ENCODE data around the gene IGFL2. TPM values are rescaled to one million over a fixed set of nuclear protein-coding genes. Genes with fewer than 3 reads are reported as not detected.
"Not testable (repeated sequence)": the region's sequence is repeated elsewhere in the genome, so short reads cannot be mapped to it uniquely, and the experiment has no call there.

Gene IGFL2
- total RNA-seq, 1 donor from 2014 or later = 0.85 TPM

GRCh38 chr19:46182476-46182875, 34.4 kb downstream of the IGFL2 start:
- DNase-seq (ENCODE audit: low spot score) = no peak
- intact Hi-C loops (cut with DNase I) = loop anchor here (10.0 kb wide), 1 partner anchor 98 kb away; no protein-coding TSS in a partner anchor
- ATAC-seq = no peak

GRCh38 chr19:46184775-46185710, 37.0 kb downstream of the IGFL2 start:
- intact Hi-C loops (cut with DNase I) = loop anchor here (10.0 kb wide), 1 partner anchor 100 kb away; no protein-coding TSS in a partner anchor
- ATAC-seq; DNase-seq (ENCODE audit: low spot score): not testable (repeated sequence)

GRCh38 chr19:46186101-46186716, 38.2 kb downstream of the IGFL2 start:
- ATAC-seq (no peak), DNase-seq (ENCODE audit: low spot score) (no peak)
- intact Hi-C loops (cut with DNase I) = loop anchor here (10.0 kb wide), 1 partner anchor 101 kb away; no protein-coding TSS in a partner anchor

GRCh38 chr19:46186717-46187101, 38.7 kb downstream of the IGFL2 start:
- no peak for ATAC-seq
- intact Hi-C loops (cut with DNase I) = loop anchor here (10.0 kb wide), 1 partner anchor 102 kb away; no protein-coding TSS in a partner anchor
- no peak for DNase-seq (ENCODE audit: low spot score)

GRCh38 chr19:46189971-46190888, 42.2 kb downstream of the IGFL2 start:
- ATAC-seq (no peak), DNase-seq (ENCODE audit: low spot score) (no peak)
- intact Hi-C loops (cut with DNase I) = loop anchor here (10.0 kb wide), 1 partner anchor 105 kb away; no protein-coding TSS in a partner anchor

GRCh38 chr19:46191356-46191755, 43.3 kb downstream of the IGFL2 start:
- ATAC-seq (no peak), DNase-seq (ENCODE audit: low spot score) (no peak)
- intact Hi-C loops (cut with DNase I) = no loop called here

GRCh38 chr19:46191972-46192371, 43.9 kb downstream of the IGFL2 start:
- no peak for DNase-seq (ENCODE audit: low spot score)
- ATAC-seq = no peak
- intact Hi-C loops (cut with DNase I) = no loop called here

GRCh38 chr19:46192626-46192991, 44.6 kb downstream of the IGFL2 start:
- intact Hi-C loops (cut with DNase I); ATAC-seq: not testable (repeated sequence)

GRCh38 chr19:46192992-46193650, 45.1 kb downstream of the IGFL2 start:
- ATAC-seq (no peak), DNase-seq (ENCODE audit: low spot score) (no peak)
- intact Hi-C loops (cut with DNase I) = no loop called here

More at GRCh38 chr19:46192626-46192991, 44.6 kb downstream of the IGFL2 start:
- not testable (repeated sequence) for DNase-seq (ENCODE audit: low spot score)

GRCh38 chr19:46193678-46194077, 45.6 kb downstream of the IGFL2 start:
- DNase-seq (ENCODE audit: low spot score) (no peak), ATAC-seq (no peak)
- intact Hi-C loops (cut with DNase I) = no loop called here

- intact Hi-C loops (cut with DNase I) = no loop called here
- DNase-seq (ENCODE audit: low spot score) = peak; percentile 18
These were observed 47.1 kb downstream of the IGFL2 start for GRCh38 chr19:46195104-46195503.

GRCh38 chr19:46195919-46196318, 47.9 kb downstream of the IGFL2 start:
- intact Hi-C loops (cut with DNase I); DNase-seq (ENCODE audit: low spot score); ATAC-seq: not testable (repeated sequence)

More at GRCh38 chr19:46195104-46195503, 47.1 kb downstream of the IGFL2 start:
- ATAC-seq = no peak

GRCh38 chr19:46196410-46197124, 48.5 kb downstream of the IGFL2 start:
- peak; percentile 19 for DNase-seq (ENCODE audit: low spot score)
- ATAC-seq = no peak
- intact Hi-C loops (cut with DNase I) = no loop called here

- ATAC-seq = no peak
- DNase-seq (ENCODE audit: low spot score) = no peak
These were observed 49.5 kb downstream of the IGFL2 start for GRCh38 chr19:46197314-46198070.

GRCh38 chr19:46198756-46199155, 50.7 kb downstream of the IGFL2 start:
- DNase-seq (ENCODE audit: low spot score) = no peak
- no peak for ATAC-seq
- intact Hi-C loops (cut with DNase I) = no loop called here

More at GRCh38 chr19:46197314-46198070, 49.5 kb downstream of the IGFL2 start:
- intact Hi-C loops (cut with DNase I) = no loop called here

GRCh38 chr19:46201454-46202310, 53.6 kb downstream of the IGFL2 start:
- intact Hi-C loops (cut with DNase I) = no loop called here
- no peak for DNase-seq (ENCODE audit: low spot score)
- no peak for ATAC-seq
